Trophoblast cell (in vitro differentiated cells and primary cell): ENCODE results near the gene PTDSS2.

Source experiments
- DNase-seq, 2 donors: peaks; one replicate each; pipeline ENCODE4 v3.0.0-alpha.2; 2016
- H2AFZ ChIP-seq: 2 replicates; pipeline ENCODE4 v1.6.1; 2013; ENCODE audit warnings: low read length, moderate library complexity, mild to moderate bottlenecking; ENCODE audit not compliant: insufficient read depth, poor library complexity
- H2AK5ac ChIP-seq: 2 replicates; pipeline ENCODE4 v1.6.1; 2013; ENCODE audit warnings: mild to moderate bottlenecking, low read length
- H2BK120ac ChIP-seq: 2 replicates; pipeline ENCODE4 v1.6.1; 2013; ENCODE audit warnings: low read length, mild to moderate bottlenecking, moderate library complexity; ENCODE audit not compliant: insufficient read depth, poor library complexity
- H2BK12ac ChIP-seq: 2 replicates; pipeline ENCODE4 v1.6.1; 2013; ENCODE audit warnings: mild to moderate bottlenecking, low read length, moderate library complexity
- H2BK5ac ChIP-seq: 2 replicates; pipeline ENCODE4 v1.6.1; 2013; ENCODE audit warnings: low read length, low read depth, moderate library complexity, mild to moderate bottlenecking; ENCODE audit not compliant: poor library complexity
- H3K14ac ChIP-seq: 2 replicates; pipeline ENCODE4 v1.6.1; 2013; ENCODE audit warnings: mild to moderate bottlenecking, low read length
- H3K18ac ChIP-seq: 2 replicates; pipeline ENCODE4 v1.6.1; 2013; ENCODE audit warnings: mild to moderate bottlenecking, low read length
- H3K23ac ChIP-seq: 2 replicates; pipeline ENCODE4 v1.6.1; 2013; ENCODE audit warnings: low read length
- H3K27ac ChIP-seq: 2 replicates; pipeline ENCODE4 v1.5.1; 2013; ENCODE audit warnings: low read depth, mild to moderate bottlenecking, inconsistent platforms, low read length, moderate library complexity
- H3K27me3 ChIP-seq: 2 replicates; pipeline ENCODE4 v1.6.1; 2013; ENCODE audit warnings: inconsistent platforms, mild to moderate bottlenecking, low read length, moderate library complexity; ENCODE audit not compliant: insufficient read depth
- H3K36me3 ChIP-seq, 2 experiments: 1 replicate in 1 of 2; 2 replicates in 1 of 2; pipeline ENCODE4 v1.6.1; 2013; ENCODE audit warnings: low read length in 2 of 2, mild to moderate bottlenecking in 2 of 2, moderate library complexity in 1 of 2; ENCODE audit not compliant: insufficient read depth in 2 of 2, control insufficient read depth in 1 of 2
- H3K4ac ChIP-seq: 2 replicates; pipeline ENCODE4 v1.6.1; 2013; ENCODE audit warnings: low read depth, mild to moderate bottlenecking, low read length, moderate library complexity
- H3K4me1 ChIP-seq, 2 experiments: 1 replicate in 1 of 2; 2 replicates in 1 of 2; pipeline ENCODE4 v1.6.1; 2013; ENCODE audit warnings: low read length in 2 of 2, mild to moderate bottlenecking in 2 of 2, moderate library complexity in 1 of 2; ENCODE audit not compliant: insufficient read depth in 2 of 2, control insufficient read depth in 1 of 2
- H3K4me2 ChIP-seq: 2 replicates; pipeline ENCODE4 v1.6.1; 2013; ENCODE audit warnings: inconsistent platforms, mild to moderate bottlenecking, low read length, moderate library complexity
- H3K4me3 ChIP-seq: 2 replicates; pipeline ENCODE4 v1.5.1; 2013; ENCODE audit warnings: mild to moderate bottlenecking, low read depth, low read length, inconsistent platforms
- H3K79me1 ChIP-seq: one replicate; pipeline ENCODE4 v1.6.1; 2013; ENCODE audit warnings: low read length
- H3K79me2 ChIP-seq: 2 replicates; pipeline ENCODE4 v1.6.1; 2013; ENCODE audit warnings: low read length, mild to moderate bottlenecking; ENCODE audit not compliant: control insufficient read depth, insufficient read depth, poor library complexity
- H3K9ac ChIP-seq: 2 replicates; pipeline ENCODE4 v1.6.1; 2013; ENCODE audit warnings: mild to moderate bottlenecking, low read length
- H3K9me3 ChIP-seq: 2 replicates; pipeline ENCODE4 v1.6.1; 2013; ENCODE audit warnings: low read depth, mild to moderate bottlenecking, control low read depth, inconsistent platforms, low read length; ENCODE audit not compliant: insufficient read depth
- H4K12ac ChIP-seq: 2 replicates; pipeline ENCODE4 v1.6.1; 2013; ENCODE audit warnings: low read depth, mild to moderate bottlenecking, low read length, moderate library complexity
- H4K8ac ChIP-seq: 2 replicates; pipeline ENCODE4 v1.6.1; 2013; ENCODE audit warnings: low read depth, mild to moderate bottlenecking, low read length, moderate library complexity
- H4K91ac ChIP-seq: one replicate; pipeline ENCODE4 v1.6.1; 2013; ENCODE audit warnings: low read depth, mild to moderate bottlenecking, low read length, moderate library complexity
- WGBS: extraction: QIAGEN DNeasy Blood & Tissue Kit; methylation state at CpG from one replicate; pipeline ENCODE4 v1.1.7; 2013; ENCODE audit warnings: missing lambda C conversion rate; ENCODE audit not compliant: insufficient read length, insufficient coverage; ENCODE audit errors: extremely low coverage; 5-methylcytosine and 5-hydroxymethylcytosine counted together

The PTDSS2 gene

GRCh38 chr11:407651-408123 lies 42.4 kb upstream of the PTDSS2 start:
- H3K9ac ChIP-seq: no peak overlapping the region
- no peaks in the 10 kb centered on the region for H3K9me3 ChIP-seq
- no peak overlapping the region for H4K91ac ChIP-seq
- no peak for DNase-seq
- H3K4me3 ChIP-seq: no peak overlapping the region
- peaks cover 29 to 32% of the 10 kb centered on the region in 2 experiments for H3K36me3 ChIP-seq
- peaks cover 3% of the 10 kb centered on the region for H3K79me2 ChIP-seq
- no peak overlapping the region for H3K27ac ChIP-seq
- no peak overlapping the region for H2BK5ac ChIP-seq
- H3K4me2 ChIP-seq: no peak overlapping the region
- peaks cover 15 to 18% of the 10 kb centered on the region in 2 experiments for H3K4me1 ChIP-seq
- H2AK5ac ChIP-seq: no peak overlapping the region
- no peak overlapping the region for H4K12ac ChIP-seq
- no peak overlapping the region for H2BK120ac ChIP-seq
- H3K79me1 ChIP-seq: peaks cover 4% of the 10 kb centered on the region
- H3K18ac ChIP-seq: no peak overlapping the region
- no peak overlapping the region for H2BK12ac ChIP-seq
- H3K14ac ChIP-seq: no peak overlapping the region
- no CpG with 5 or more reads among the region's 28 CpGs for WGBS
- no peak overlapping the region for H3K23ac ChIP-seq
- no peak overlapping the region for H2AFZ ChIP-seq
- H3K27me3 ChIP-seq: no peaks in the 10 kb centered on the region
- H4K8ac ChIP-seq: peak overlapping the region; percentile 32
- H3K4ac ChIP-seq: no peak overlapping the region

- no peak overlapping the region for H4K8ac ChIP-seq
- no peak overlapping the region for H3K14ac ChIP-seq
- no peaks in the 10 kb centered on the region for H3K27me3 ChIP-seq
- no peak overlapping the region for H2BK120ac ChIP-seq
- peaks cover 15 to 18% of the 10 kb centered on the region in 2 experiments for H3K4me1 ChIP-seq
- H4K12ac ChIP-seq: no peak overlapping the region
- H3K9me3 ChIP-seq: no peaks in the 10 kb centered on the region
- H3K27ac ChIP-seq: no peak overlapping the region
- no peak for DNase-seq
- peaks cover 4% of the 10 kb centered on the region for H3K79me1 ChIP-seq
- no peak overlapping the region for H2AFZ ChIP-seq
- no peak overlapping the region for H3K23ac ChIP-seq
- no peak overlapping the region for H3K4ac ChIP-seq
- H2BK5ac ChIP-seq: no peak overlapping the region
- no peak overlapping the region for H4K91ac ChIP-seq
- WGBS: no CpG with 5 or more reads among the region's 15 CpGs
- no peak overlapping the region for H3K18ac ChIP-seq
- no peak overlapping the region for H3K4me3 ChIP-seq
- H3K79me2 ChIP-seq: peaks cover 3% of the 10 kb centered on the region
- H3K4me2 ChIP-seq: no peak overlapping the region
- no peak overlapping the region for H2AK5ac ChIP-seq
- H3K36me3 ChIP-seq: peaks cover 23 to 27% of the 10 kb centered on the region in 2 experiments
- H2BK12ac ChIP-seq: no peak overlapping the region
- H3K9ac ChIP-seq: no peak overlapping the region
These were observed 41.7 kb upstream of the PTDSS2 start for GRCh38 chr11:408154-409007.

- WGBS: no CpG with 5 or more reads among the region's 7 CpGs
- no peak overlapping the region for H3K27ac ChIP-seq
- no peak overlapping the region for H3K14ac ChIP-seq
- H3K23ac ChIP-seq: no peak overlapping the region
- peaks cover 3% of the 10 kb centered on the region for H3K79me2 ChIP-seq
- H3K9ac ChIP-seq: no peak overlapping the region
- no peak overlapping the region for H2BK5ac ChIP-seq
- H3K4ac ChIP-seq: no peak overlapping the region
- no peak overlapping the region for H4K8ac ChIP-seq
- H3K79me1 ChIP-seq: peaks cover 4% of the 10 kb centered on the region
- H2AK5ac ChIP-seq: no peak overlapping the region
- H3K4me3 ChIP-seq: no peak overlapping the region
- H3K4me1 ChIP-seq: peaks cover 15 to 18% of the 10 kb centered on the region in 2 experiments
- H4K12ac ChIP-seq: no peak overlapping the region
- H3K9me3 ChIP-seq: no peaks in the 10 kb centered on the region
- no peak overlapping the region for H3K4me2 ChIP-seq
- H3K18ac ChIP-seq: no peak overlapping the region
- no peak overlapping the region for H2BK120ac ChIP-seq
- no peaks in the 10 kb centered on the region for H3K27me3 ChIP-seq
- H2BK12ac ChIP-seq: no peak overlapping the region
- H4K91ac ChIP-seq: no peak overlapping the region
- DNase-seq: no peak
- no peak overlapping the region for H2AFZ ChIP-seq
- peaks cover 16 to 20% of the 10 kb centered on the region in 2 experiments for H3K36me3 ChIP-seq
These were observed 41.0 kb upstream of the PTDSS2 start for GRCh38 chr11:409008-409599.

- Histone ChIP-seq H3K14ac (no peak overlapping the region), H4K91ac (no peak overlapping the region), H3K36me3 (peaks cover 8 to 12% of the 10 kb centered on the region in 2 experiments), H3K4ac (no peak overlapping the region), H2AK5ac (peak overlapping the region; percentile 42), H4K12ac (no peak overlapping the region), H3K4me2 (no peak overlapping the region), H2BK5ac (no peak overlapping the region), H2BK12ac (no peak overlapping the region), H2BK120ac (no peak overlapping the region), H3K4me3 (no peak overlapping the region), H3K18ac (no peak overlapping the region), H3K4me1 (peaks cover 15 to 18% of the 10 kb centered on the region in 2 experiments), H3K79me2 (peaks cover 3% of the 10 kb centered on the region), H3K9ac (no peak overlapping the region), H3K79me1 (peaks cover 4% of the 10 kb centered on the region), H3K27me3 (no peaks in the 10 kb centered on the region), H3K9me3 (peaks cover 2% of the 10 kb centered on the region), H3K27ac (no peak overlapping the region), H4K8ac (no peak overlapping the region), H3K23ac (no peak overlapping the region), H2AFZ (no peak overlapping the region)
- DNase-seq: peak; percentile 80 to 82
- WGBS: no CpG with 5 or more reads among the region's 18 CpGs
These were observed 40.2 kb upstream of the PTDSS2 start for GRCh38 chr11:409600-410483.
